WTC11 (cell line): ENCODE results near the gene PPA2. TPM values are rescaled to one million over a fixed set of nuclear protein-coding genes. Genes with fewer than 3 reads are reported as not detected.

Source experiments
- ERG ChIP-seq: fragments of 250-450 bp; sonication (Bioruptor Pico); IDR thresholded peaks from 2 replicates; pipeline ENCODE4 v1.8.0; 2021; ENCODE audit warnings: mild to moderate bottlenecking
- NFATC4 ChIP-seq: fragments of 250-450 bp; sonication (Bioruptor Pico); IDR thresholded peaks from 2 replicates; pipeline ENCODE4 v1.9.0; 2021; ENCODE audit warnings: mild to moderate bottlenecking
- ZNF232 ChIP-seq: sonication (generic); formaldehyde crosslinking; IDR thresholded peaks from 2 replicates; pipeline ENCODE4 v1.8.0; 2022; ENCODE audit warnings: mild to moderate bottlenecking, missing genetic modification reagents
- total RNA-seq: library from RNA; stranded (reverse); gene quantifications from 3 replicates; pipeline ENCODE4 v1.2.3, GENCODE V29; 2021

The PPA2 gene
- total RNA-seq, 1 experiment from 2014 or later = 50.8 TPM

GRCh38 chr4:105327222-105327621 lies 146.6 kb downstream of the PPA2 start (continued):
- no peak for TF ChIP-seq ERG (CRISPR knock-in tag)
- no peak for TF ChIP-seq NFATC4 (CRISPR knock-in tag)
- TF ChIP-seq ZNF232 (CRISPR knock-in tag) = no peak

Other genes starting within 250 kb of the PPA2 start
- not detected in 3 replicates for gene ARHGEF38, start 78.6 kb upstream of the PPA2 start, total RNA-seq
- 10.0 to 12.6 TPM (median 10.8 TPM) in 3 replicates for gene INTS12, start 234.6 kb upstream of the PPA2 start, total RNA-seq
- 21.7 to 25.4 TPM (median 23.9 TPM) in 3 replicates for gene GSTCD, start 234.7 kb upstream of the PPA2 start, total RNA-seq